Osteoblast (primary cell): ENCODE measurements around the gene KIF12. TPM values are rescaled to one million over a fixed set of nuclear protein-coding genes. Genes with fewer than 3 reads are reported as not detected.

Source experiments
- DNase-seq: peaks from one replicate; pipeline ENCODE4 v3.0.0; 2011; ENCODE audit warnings: low spot score, mixed read lengths; ENCODE audit not compliant: insufficient read length; ENCODE audit errors: missing footprints
- H2AFZ ChIP-seq: 2 replicates; pipeline ENCODE4 v1.6.0; 2011; ENCODE audit warnings: mild to moderate bottlenecking, low read length
- H3K27ac ChIP-seq: 2 replicates; pipeline ENCODE4 v1.5.1; 2011; ENCODE audit warnings: mild to moderate bottlenecking, low read depth, low read length, moderate library complexity
- H3K27me3 ChIP-seq: 2 replicates; pipeline ENCODE4 v1.6.0; 2012; ENCODE audit warnings: mild to moderate bottlenecking, control low read depth, inconsistent platforms, low read length, moderate library complexity; ENCODE audit not compliant: insufficient read depth
- H3K36me3 ChIP-seq: 2 replicates; pipeline ENCODE4 v1.5.1; 2011; ENCODE audit warnings: mild to moderate bottlenecking, low read length, control low read depth, moderate library complexity; ENCODE audit not compliant: insufficient read depth
- H3K4me1 ChIP-seq: 2 replicates; pipeline ENCODE4 v1.5.1; 2011; ENCODE audit warnings: mild to moderate bottlenecking, low read length, control low read depth, moderate library complexity; ENCODE audit not compliant: insufficient read depth
- H3K4me2 ChIP-seq: 2 replicates; pipeline ENCODE4 v1.6.0; 2011; ENCODE audit warnings: mild to moderate bottlenecking, low read length; ENCODE audit not compliant: insufficient read depth
- H3K4me3 ChIP-seq: fragments of 200-600 bp; sonication (generic); 3 replicates; pipeline ENCODE4 v1.5.1; 2012; ENCODE audit warnings: mild to moderate bottlenecking, low read length, inconsistent platforms; ENCODE audit not compliant: insufficient read depth
- H3K79me2 ChIP-seq: 2 replicates; pipeline ENCODE4 v1.6.0; 2012; ENCODE audit warnings: mild to moderate bottlenecking, low read length, control low read depth, inconsistent platforms; ENCODE audit not compliant: insufficient read depth
- H3K9me3 ChIP-seq: 2 replicates; pipeline ENCODE4 v1.5.1; 2011; ENCODE audit warnings: low read depth, low read length, control low read depth
- H4K20me1 ChIP-seq: 2 replicates; pipeline ENCODE4 v1.6.0; 2012; ENCODE audit warnings: mild to moderate bottlenecking, low read length, control low read depth; ENCODE audit not compliant: insufficient read depth
- CTCF ChIP-seq: IDR thresholded peaks from 2 replicates; pipeline ENCODE4 v1.5.1; 2011; ENCODE audit warnings: mild to moderate bottlenecking, low read depth, low read length, moderate library complexity; ENCODE audit errors: extremely low read depth
- total RNA-seq: library from RNA; depleted of rRNA; stranded (reverse); fragments of >200 nt; gene quantifications from 2 replicates; pipeline ENCODE4 v1.2.3, GENCODE V29; 2012

KIF12 gene
- total RNA-seq, 1 donor, result not detected

GRCh38 chr9:114078781-114079156, 20.3 kb downstream of the KIF12 start:
- no peaks in the 10 kb centered on the region for H3K4me1 ChIP-seq
- peak; percentile 13 for DNase-seq
- H3K4me2 ChIP-seq, result no peak overlapping the region
- H3K4me3 ChIP-seq, result no peak overlapping the region
- no peaks in the 10 kb centered on the region for H4K20me1 ChIP-seq
- H3K27me3 ChIP-seq, result peaks cover 35% of the 10 kb centered on the region
- no peak overlapping the region for H2AFZ ChIP-seq
- no peaks in the 10 kb centered on the region for H3K36me3 ChIP-seq
- no peaks in the 10 kb centered on the region for H3K9me3 ChIP-seq
- no peak for TF ChIP-seq CTCF
- no peaks in the 10 kb centered on the region for H3K79me2 ChIP-seq
- no peak overlapping the region for H3K27ac ChIP-seq

GRCh38 chr9:114078021-114078780, 20.9 kb downstream of the KIF12 start, which contains the start of gene AMBP:
Gene AMBP, minus strand, starts transcription at chr9:114078300. Its CDS starts 91 bp downstream, at chr9:114078209.
- TF ChIP-seq CTCF, result no peak
- H3K27ac ChIP-seq, result no peak within 1 kb of the TSS
- H3K9me3 ChIP-seq, result no peaks in the 10 kb centered on the region
- H4K20me1 ChIP-seq, result no peaks in the 10 kb centered on the region
- peaks cover 35% of the 10 kb centered on the region for H3K27me3 ChIP-seq
- H3K4me2 ChIP-seq, result no peak within 1 kb of the TSS
- no peaks in the 10 kb centered on the region for H3K36me3 ChIP-seq
- no peak within 1 kb of the TSS for H3K4me3 ChIP-seq
- no peaks in the 10 kb centered on the region for H3K79me2 ChIP-seq
- H3K4me1 ChIP-seq, result no peaks in the 10 kb centered on the region
- no peak within 1 kb of the TSS for H2AFZ ChIP-seq
- DNase-seq, result peak; percentile 21

DNA sequence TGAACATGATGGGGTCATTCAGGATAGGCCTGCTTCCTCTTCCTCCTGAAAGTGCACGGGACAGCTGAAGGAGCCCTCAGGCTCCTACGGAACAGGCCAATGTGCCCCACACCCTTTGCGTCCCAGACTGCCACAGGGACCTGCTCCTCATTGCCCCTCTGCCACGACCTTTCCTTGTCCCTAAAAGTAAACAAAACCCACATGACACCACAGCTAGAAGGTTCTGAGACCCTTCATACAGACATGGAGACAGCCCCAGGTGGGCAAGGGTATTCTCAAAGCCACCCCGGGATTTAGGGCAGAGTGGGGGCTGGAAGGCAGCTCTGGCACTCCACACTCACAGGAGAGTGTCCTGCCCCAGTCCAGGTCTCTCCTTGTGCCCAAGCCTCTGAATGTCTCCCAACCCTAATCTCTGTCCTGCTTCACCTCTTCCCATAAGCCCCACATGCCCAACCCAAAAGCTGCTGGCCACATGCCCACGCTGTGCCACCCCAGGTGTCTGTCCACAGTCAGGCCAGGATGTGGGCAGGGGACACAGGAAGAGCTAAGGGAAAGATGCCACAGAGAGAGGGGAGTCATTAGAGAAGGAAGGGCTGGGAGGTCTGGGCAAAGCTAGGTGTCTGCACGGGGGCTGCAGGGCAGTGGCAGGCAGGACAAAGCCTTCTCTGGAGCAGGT, 21.8 kb downstream of the KIF12 start:
- Histone ChIP-seq H3K27ac (no peak overlapping the region), H4K20me1 (no peaks in the 10 kb centered on the region), H3K4me3 (no peak overlapping the region), H3K79me2 (no peaks in the 10 kb centered on the region), H3K4me1 (no peaks in the 10 kb centered on the region), H2AFZ (no peak overlapping the region), H3K9me3 (no peaks in the 10 kb centered on the region), H3K36me3 (no peaks in the 10 kb centered on the region), H3K27me3 (peaks cover 35% of the 10 kb centered on the region), H3K4me2 (no peak overlapping the region)
- TF ChIP-seq CTCF, result no peak
- peak; percentile 14 for DNase-seq
